Spinal cord (tissue), 10 donors: ENCODE results near the gene CCL24. TPM values are rescaled to one million over a fixed set of nuclear protein-coding genes. Genes with fewer than 3 reads are reported as not detected.
"Not testable (repeated sequence)": the region's sequence is repeated elsewhere in the genome, so short reads cannot be mapped to it uniquely, and the experiment has no call there.

Experiments
- DNase-seq, 6 donors: peaks; one replicate each; pipeline versions ENCODE4 v3.0.0 to v3.0.0-alpha.2; 2013 to 2015; ENCODE audit warnings: low spot score in 6 of 6, low read depth in 4 of 6
- H3K27ac ChIP-seq: one replicate; pipeline ENCODE4 v1.5.1; 2013; ENCODE audit warnings: low read depth, low read length, control low read depth
- H3K27me3 ChIP-seq: one replicate; pipeline ENCODE4 v1.6.1; 2013; ENCODE audit warnings: low read length; ENCODE audit not compliant: control insufficient read depth, insufficient read depth
- H3K36me3 ChIP-seq: one replicate; pipeline ENCODE4 v1.6.1; 2013; ENCODE audit warnings: low read length; ENCODE audit not compliant: control insufficient read depth, insufficient read depth
- H3K4me1 ChIP-seq: one replicate; pipeline ENCODE4 v1.6.1; 2013; ENCODE audit warnings: low read length; ENCODE audit not compliant: control insufficient read depth, insufficient read depth
- H3K4me3 ChIP-seq: one replicate; pipeline ENCODE4 v1.5.1; 2013; ENCODE audit warnings: low read depth, low read length, control low read depth
- H3K9me3 ChIP-seq: one replicate; pipeline ENCODE4 v1.6.1; 2013; ENCODE audit warnings: low read length; ENCODE audit not compliant: control insufficient read depth, insufficient read depth
- WGBS: methylation state at CpG from one replicate; pipeline ENCODE4 v1.1.5; 2013; ENCODE audit warnings: missing lambda C conversion rate; ENCODE audit not compliant: insufficient coverage; 5-methylcytosine and 5-hydroxymethylcytosine counted together
- long read RNA-seq, 4 donors: transcript quantifications; one replicate each; lab custom pipeline, GENCODE V29; 2026
- polyA plus RNA-seq, 2 donors: library from polyadenylated mRNA; unstranded; fragments of 120-200 nt; gene quantifications; one replicate each; pipeline ENCODE4 v1.2.1, GENCODE V29; 2013; ENCODE audit not compliant: insufficient read length in 2 of 2
- total RNA-seq, 2 donors: library from RNA; depleted of rRNA in 1 of 2; stranded (reverse); fragments of 120-200 nt in 1 of 2; fragments of >200 nt in 1 of 2; gene quantifications; one replicate each; pipeline versions ENCODE4 v1.2.3 to v1.2.4, GENCODE V29; 2013 to 2014
- donor health status: healthy.

CCL24 gene
- total RNA-seq, result not detected
- not detected for polyA plus RNA-seq
- long read RNA-seq, donor 1, result 0 reads
- long read RNA-seq, donor 2, result 0 reads
- long read RNA-seq, donor 3, result 0 reads
- long read RNA-seq, donor 4, result 0 reads

- H3K27ac ChIP-seq, result no peak within 1 kb of the TSS
- 98% methylated on average over 6 of the region's 7 CpGs for WGBS
- H3K27me3 ChIP-seq, result no peaks in the 10 kb centered on the region
- H3K36me3 ChIP-seq, result no peaks in the 10 kb centered on the region
- H3K4me1 ChIP-seq, result no peaks in the 10 kb centered on the region
- no peak for DNase-seq
- H3K9me3 ChIP-seq, result no peaks in the 10 kb centered on the region
- H3K4me3 ChIP-seq, result no peak within 1 kb of the TSS
Observed at GRCh38 chr7:75813781-75814236, at the start of gene CCL24. CCL24 (minus strand) TSS chr7:75813806; CDS start chr7:75813715, 91 bp downstream.

GRCh38 chr7:75861636-75862035 is 48.0 kb upstream of the CCL24 start:
- DNase-seq, result peak in 1 of 6 donors; percentile 13
- Histone ChIP-seq H3K27me3 (no peaks in the 10 kb centered on the region), H3K27ac (no peak overlapping the region), H3K36me3 (no peaks in the 10 kb centered on the region), H3K4me3 (no peak overlapping the region), H3K4me1 (peaks cover 6% of the 10 kb centered on the region), H3K9me3 (peaks cover 3% of the 10 kb centered on the region)
- WGBS, result no CpG with 5 or more reads among the region's 4 CpGs

GRCh38 chr7:75858410-75858809 is 44.8 kb upstream of the CCL24 start:
- H3K36me3 ChIP-seq, result no peaks in the 10 kb centered on the region
- H3K9me3 ChIP-seq, result peaks cover 3% of the 10 kb centered on the region
- H3K4me1 ChIP-seq, result no peaks in the 10 kb centered on the region
- H3K27me3 ChIP-seq, result no peaks in the 10 kb centered on the region
- H3K27ac ChIP-seq, result no peak overlapping the region
- no peak for DNase-seq
- H3K4me3 ChIP-seq, result no peak overlapping the region

GRCh38 chr7:75856536-75856935 is 42.9 kb upstream of the CCL24 start:
- Histone ChIP-seq H3K36me3 (no peaks in the 10 kb centered on the region), H3K4me3 (no peak overlapping the region), H3K27ac (no peak overlapping the region), H3K9me3 (peaks cover 3% of the 10 kb centered on the region), H3K27me3 (no peaks in the 10 kb centered on the region), H3K4me1 (no peaks in the 10 kb centered on the region)
- 100% methylated on average over 1 of the region's 6 CpGs for WGBS
- no peak for DNase-seq

GRCh38 chr7:75854813-75855345 is 41.3 kb upstream of the CCL24 start:
- no CpG with 5 or more reads among the region's 10 CpGs for WGBS
- not testable (repeated sequence) for H3K4me3 ChIP-seq, H3K36me3 ChIP-seq, H3K27me3 ChIP-seq, DNase-seq, H3K9me3 ChIP-seq, H3K27ac ChIP-seq, H3K4me1 ChIP-seq

GRCh38 chr7:75854233-75854632 is 40.6 kb upstream of the CCL24 start:
- no peak for DNase-seq
- Histone ChIP-seq H3K27ac (no peak overlapping the region), H3K27me3 (no peaks in the 10 kb centered on the region), H3K4me1 (no peaks in the 10 kb centered on the region), H3K9me3 (peaks cover 3% of the 10 kb centered on the region), H3K36me3 (no peaks in the 10 kb centered on the region), H3K4me3 (no peak overlapping the region)
- WGBS, result 89% methylated on average over 3 of the region's 5 CpGs

- no peaks in the 10 kb centered on the region for H3K36me3 ChIP-seq
- DNase-seq, result no peak
- H3K4me3 ChIP-seq, result no peak overlapping the region
- H3K27me3 ChIP-seq, result no peaks in the 10 kb centered on the region
- no peaks in the 10 kb centered on the region for H3K9me3 ChIP-seq
- WGBS, result 84% methylated on average over 3 of the region's 4 CpGs
- H3K4me1 ChIP-seq, result no peaks in the 10 kb centered on the region
- no peak overlapping the region for H3K27ac ChIP-seq
Observed at GRCh38 chr7:75850235-75850634, 36.6 kb upstream of the CCL24 start.

GRCh38 chr7:75849573-75849972 is 36.0 kb upstream of the CCL24 start:
- DNase-seq, result no peak
- Histone ChIP-seq H3K4me3 (no peak overlapping the region), H3K27me3 (no peaks in the 10 kb centered on the region), H3K9me3 (no peaks in the 10 kb centered on the region), H3K27ac (no peak overlapping the region), H3K4me1 (no peaks in the 10 kb centered on the region), H3K36me3 (no peaks in the 10 kb centered on the region)
- no CpG with 5 or more reads among the region's 3 CpGs for WGBS

- H3K27me3 ChIP-seq, result no peaks in the 10 kb centered on the region
- no peaks in the 10 kb centered on the region for H3K36me3 ChIP-seq
- DNase-seq, result no peak
- no peak overlapping the region for H3K4me3 ChIP-seq
- H3K4me1 ChIP-seq, result no peaks in the 10 kb centered on the region
- H3K9me3 ChIP-seq, result no peaks in the 10 kb centered on the region
- 75% methylated on average over 4 of the region's 7 CpGs for WGBS
- H3K27ac ChIP-seq, result no peak overlapping the region
Observed at GRCh38 chr7:75847707-75848106, 34.1 kb upstream of the CCL24 start.

GRCh38 chr7:75845132-75845531 is 31.5 kb upstream of the CCL24 start:
- not testable (repeated sequence) for DNase-seq, H3K27me3 ChIP-seq, H3K4me1 ChIP-seq, H3K9me3 ChIP-seq, H3K4me3 ChIP-seq, H3K36me3 ChIP-seq, H3K27ac ChIP-seq
- WGBS, result no CpG with 5 or more reads among the region's 6 CpGs
